Heart left ventricle (tissue), 13 donors: ENCODE data around the gene DYNC1I1.

ENCODE experiments used
- CTCF ChIP-seq, 12 donors: fragments of 200-600 bp; sonication (generic) in 4 of 12; IDR thresholded peaks; one replicate each; pipeline versions ENCODE4 v1.5.0 to v1.8.0; 2018 to 2022; ENCODE audit warnings: antibody characterized with exemption in 12 of 12, mild to moderate bottlenecking in 5 of 12
- POLR2A ChIP-seq, 2 donors: fragments of 450-650 bp; IDR thresholded peaks; one replicate each; pipeline ENCODE4 v1.6.1; 2017; ENCODE audit warnings: antibody characterized with exemption in 2 of 2, mild to moderate bottlenecking in 2 of 2, moderate library complexity in 2 of 2
- donor health status: ischemic (EF 13 %, LVEDD 7.1; RV severe dilation, severe dysfunction).
- donor health status: DM: no; HTN: yes; CAD: no.
- donor health status: DM: no; HTN: no; CAD: no.
- donor health status: ischemic (EF 25% LVEDD 6.9; RV normal size, moderate dysfunction).
- donor health status: ischemic (EF 25% LVEDD 5.7; RV mildly dilated, moderate dysfunction).
- donor health status: ischemic (EF 35%, LVEDD 5.7; RV mildly dilated, moderate dysfunction).
- donor health status: nonischemic (EF 11% LVEDD 7.7; RV severe dilation, severe dysfunction).
- donor health status: DM: yes; HTN: yes; CAD: no.
- donor health status: PGD.
- donor health status: ischemic (EF 29% LVEDD 5.4; RV normal size, mild dysfunction).
- donor health status: nonischemic (EF 23%, LVEDD 6.1; RV moderate dilation, normal function).

- TF ChIP-seq POLR2A (IDR thresholded peaks at IDR 0.05), result no peak
- TF ChIP-seq CTCF (IDR thresholded peaks at IDR 0.05), result peak; percentile 66 to 91 (median 80)
These were observed 303.4 kb downstream of the DYNC1I1 start for GRCh38 chr7:96075510-96076349.
